Germinal center (tissue), 1 donor: Measurements from ENCODE around the gene SNTG2.
A peak's percentile ranks its signal among the peaks of the same experiment; 100 is the strongest.

Experiments used
- DNase-seq: peaks from one replicate; pipeline ENCODE4 v3.0.0; 2012; ENCODE audit warnings: mixed read lengths, low spot score

SNTG2 gene

DNA sequence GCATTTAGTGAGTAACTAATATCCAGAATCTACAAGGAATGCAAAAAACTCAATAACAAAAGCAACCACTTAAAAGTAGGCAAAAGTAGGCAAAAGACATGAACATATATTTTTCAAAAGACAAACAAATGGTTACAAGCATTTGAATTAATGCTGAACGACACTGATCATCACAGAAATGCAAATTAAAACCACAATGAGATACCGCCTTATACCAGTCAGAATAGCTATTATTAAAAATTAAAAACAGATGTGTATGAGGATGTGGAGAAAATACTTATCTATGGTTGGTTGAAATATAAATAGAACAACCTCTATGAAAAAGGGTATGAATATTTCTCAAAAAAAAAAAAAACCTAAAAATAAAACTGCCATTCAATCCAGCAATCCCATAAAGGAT is 51.7 kb downstream of the SNTG2 start:
- no peak for DNase-seq

- no peak for DNase-seq
Measured at GRCh38 chr2:1004398-1004797, 53.7 kb downstream of the SNTG2 start.

- no peak for DNase-seq
Measured at GRCh38 chr2:1010415-1010930, 59.8 kb downstream of the SNTG2 start.

DNA sequence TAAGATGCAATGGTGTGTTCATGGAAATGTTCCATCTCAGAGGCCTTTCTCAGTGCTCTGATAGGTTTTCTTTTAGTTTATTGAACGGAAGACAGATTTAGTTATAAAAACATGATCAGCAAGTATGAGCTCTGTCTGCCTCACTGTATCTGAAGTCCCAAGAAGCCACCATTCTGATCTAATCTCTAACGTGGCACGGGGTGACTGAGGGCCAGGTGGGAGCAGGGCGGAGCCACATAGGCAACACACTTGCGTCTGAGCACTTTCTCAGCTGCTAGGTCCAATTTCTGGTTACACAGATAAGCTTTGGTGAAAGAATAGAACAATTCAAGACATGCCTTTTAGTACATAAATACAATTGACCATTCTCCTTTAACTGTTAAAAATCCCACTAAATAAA is 60.4 kb downstream of the SNTG2 start:
- DNase-seq: no peak

DNA sequence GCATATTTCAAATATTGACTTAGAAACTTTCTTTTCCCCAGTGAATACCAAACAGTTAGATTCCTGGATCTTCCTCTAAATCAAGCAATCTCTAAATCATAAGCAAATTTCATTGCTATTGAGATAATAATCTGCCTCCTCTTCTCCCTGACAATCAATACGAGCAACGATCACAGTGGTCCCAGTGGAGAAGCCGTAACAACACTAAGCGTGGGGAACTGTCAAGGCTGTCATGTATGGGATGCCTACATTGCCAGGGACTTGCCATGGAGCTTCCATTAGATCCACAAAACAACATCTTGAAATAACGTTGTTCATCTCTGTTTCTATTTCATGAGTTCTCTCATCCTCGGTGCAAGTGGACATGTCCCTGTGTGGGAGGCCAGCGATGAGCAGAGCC is 61.3 kb downstream of the SNTG2 start:
- DNase-seq: no peak

- no peak for DNase-seq
Measured at GRCh38 chr2:1014802-1015201, 64.2 kb downstream of the SNTG2 start.

- DNase-seq: no peak
Measured at GRCh38 chr2:1016500-1016899, 65.9 kb downstream of the SNTG2 start.

DNA sequence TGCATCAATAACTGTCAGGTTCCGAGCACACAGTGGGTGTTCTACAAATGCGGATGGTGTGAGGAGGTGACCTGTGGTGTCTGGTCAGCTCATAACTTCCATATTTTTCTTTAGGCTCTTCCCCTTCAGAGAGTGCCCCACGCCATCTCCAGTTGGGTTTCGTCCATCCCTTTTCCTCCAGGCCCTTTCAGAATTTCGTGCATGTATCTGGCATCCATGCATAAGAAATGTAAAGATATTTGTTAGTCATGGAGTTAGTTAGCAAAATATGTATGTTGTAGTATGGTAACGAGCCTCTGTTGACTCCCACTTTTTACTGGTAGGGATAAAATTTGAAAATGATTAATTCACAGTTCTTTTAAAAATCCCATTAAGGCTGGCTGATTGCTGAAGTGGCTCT is 67.2 kb downstream of the SNTG2 start:
- DNase-seq: no peak

DNA sequence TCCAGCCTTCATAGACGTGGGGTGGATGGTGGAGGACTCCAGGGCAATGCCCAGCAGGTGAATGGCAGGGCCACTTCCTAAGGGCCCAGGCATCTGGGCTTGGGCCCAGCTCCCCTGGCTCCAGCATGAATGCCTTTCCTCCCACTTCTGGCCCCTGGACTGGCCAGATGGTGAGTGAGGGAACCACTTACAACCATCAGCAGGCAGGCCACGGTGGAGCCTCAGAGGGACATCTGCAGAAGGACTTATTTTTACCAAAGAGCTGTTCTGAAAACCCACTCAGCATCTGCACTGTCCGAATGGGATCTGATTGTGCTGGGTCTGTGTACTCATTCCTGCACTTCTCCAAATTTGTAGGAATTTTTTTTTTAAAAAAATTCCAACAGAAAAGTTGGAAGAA is 69.6 kb downstream of the SNTG2 start:
- DNase-seq: no peak

DNA sequence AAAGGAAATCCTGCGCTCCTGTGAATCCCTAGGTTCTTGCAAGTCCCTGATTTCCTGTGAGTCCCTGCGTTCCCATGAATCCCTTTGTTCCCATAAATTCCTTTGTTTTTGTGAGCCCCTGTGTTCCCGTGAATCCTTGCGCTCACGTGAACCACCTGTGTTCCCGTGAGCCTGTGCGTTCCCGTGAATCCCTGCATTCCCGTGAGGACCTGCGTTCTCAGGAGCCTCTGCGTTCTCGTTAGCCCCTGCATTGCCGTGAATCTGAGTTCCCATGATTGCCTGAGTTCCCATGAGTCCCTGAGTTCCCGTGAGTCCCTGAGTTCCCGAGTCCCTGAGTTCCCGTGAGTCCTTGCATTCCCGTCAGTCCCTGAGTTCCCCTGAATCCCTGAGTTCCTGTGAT is 71.5 kb downstream of the SNTG2 start:
- no peak for DNase-seq

- DNase-seq: no peak
Measured at GRCh38 chr2:1024981-1025380, 74.3 kb downstream of the SNTG2 start.

DNA sequence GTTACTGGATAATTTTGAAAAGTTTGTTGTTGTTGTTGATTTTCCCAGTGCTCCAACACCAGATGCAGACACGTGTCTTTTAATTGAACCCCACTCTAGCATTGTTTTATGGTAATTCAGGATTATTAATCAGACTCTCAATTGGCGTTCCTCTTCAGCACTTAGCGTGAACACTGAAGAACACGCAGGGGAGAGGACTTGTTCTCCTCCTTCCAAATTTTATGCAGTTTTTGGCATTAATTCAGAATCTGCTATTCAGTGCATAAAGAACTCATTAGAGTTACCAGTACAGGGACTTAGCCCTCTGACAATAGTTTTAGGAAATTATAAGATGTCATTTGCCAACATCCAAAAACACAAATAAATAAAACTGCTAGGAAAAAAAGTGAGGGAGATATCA is 75.5 kb downstream of the SNTG2 start:
- no peak for DNase-seq

GRCh38 chr2:1028831-1029230 is 78.2 kb downstream of the SNTG2 start:
- no peak for DNase-seq

GRCh38 chr2:1032030-1032429 is 81.4 kb downstream of the SNTG2 start:
- no peak for DNase-seq

- no peak for DNase-seq
Measured at GRCh38 chr2:1033069-1033468, 82.4 kb downstream of the SNTG2 start.

- DNase-seq: no peak
Measured at GRCh38 chr2:1037066-1037465, 86.4 kb downstream of the SNTG2 start.

GRCh38 chr2:1039549-1039948 is 88.9 kb downstream of the SNTG2 start:
- DNase-seq: no peak

- DNase-seq: no peak
Measured at GRCh38 chr2:1041012-1041805, 90.6 kb downstream of the SNTG2 start.

DNA sequence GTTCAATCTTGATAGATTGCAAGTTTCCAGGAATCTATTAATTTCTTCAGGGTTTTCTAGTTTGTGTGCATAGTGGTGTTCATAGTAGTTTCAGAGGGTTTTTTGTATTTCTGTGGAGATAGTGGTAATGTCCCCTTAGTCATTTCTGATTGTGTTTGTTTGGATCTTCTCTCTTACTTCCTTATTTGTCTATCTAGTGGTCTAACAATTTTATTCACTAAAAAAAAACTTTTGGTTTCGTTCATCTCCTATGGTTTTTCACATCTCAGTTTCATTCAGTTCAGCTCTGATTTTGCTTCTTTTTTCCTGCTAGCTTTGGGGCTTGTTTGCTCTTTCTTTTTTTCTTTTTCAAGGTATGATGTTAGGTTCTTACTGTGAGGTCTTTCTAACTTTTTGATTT is 94.5 kb downstream of the SNTG2 start:
- DNase-seq: no peak

DNA sequence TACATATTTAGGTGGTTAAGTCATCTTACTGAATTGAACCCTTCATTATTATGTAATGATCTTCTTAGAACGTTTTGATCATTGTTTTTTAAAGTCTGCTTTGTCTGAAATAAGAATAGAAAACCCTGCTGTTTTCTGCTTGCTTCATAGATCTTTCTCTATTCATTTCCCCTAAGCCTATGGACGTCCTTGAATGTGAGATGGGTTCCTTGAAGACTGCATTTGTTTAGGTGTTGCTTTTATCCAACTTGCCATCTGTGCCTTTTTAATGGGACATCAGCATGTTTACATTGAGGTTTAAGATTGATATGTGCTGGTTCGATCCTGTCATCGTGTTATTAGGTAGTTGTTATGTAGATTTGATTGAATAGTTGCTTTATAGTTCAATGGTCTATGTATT is 95.4 kb downstream of the SNTG2 start:
- DNase-seq: no peak

DNA sequence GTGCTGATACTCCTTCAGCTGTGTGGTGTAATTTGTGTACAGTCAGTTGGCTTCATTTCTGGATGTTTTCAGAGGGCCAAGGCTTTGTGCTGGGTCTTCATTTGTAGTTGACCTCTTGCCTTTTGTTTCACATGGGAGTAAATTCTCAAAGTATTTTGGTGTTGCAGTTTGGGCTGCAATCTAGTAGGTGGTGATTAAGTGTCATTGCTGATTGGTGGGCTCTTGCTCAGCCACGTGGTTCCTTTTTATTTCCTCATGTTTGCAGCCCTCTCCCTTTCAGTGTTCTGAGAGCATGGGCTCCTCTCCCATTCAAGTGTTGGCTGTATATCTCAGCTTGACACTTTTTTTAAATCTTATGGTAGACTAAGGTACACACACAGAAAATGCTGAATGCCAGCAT is 96.8 kb downstream of the SNTG2 start:
- DNase-seq: peak; percentile 8

DNA sequence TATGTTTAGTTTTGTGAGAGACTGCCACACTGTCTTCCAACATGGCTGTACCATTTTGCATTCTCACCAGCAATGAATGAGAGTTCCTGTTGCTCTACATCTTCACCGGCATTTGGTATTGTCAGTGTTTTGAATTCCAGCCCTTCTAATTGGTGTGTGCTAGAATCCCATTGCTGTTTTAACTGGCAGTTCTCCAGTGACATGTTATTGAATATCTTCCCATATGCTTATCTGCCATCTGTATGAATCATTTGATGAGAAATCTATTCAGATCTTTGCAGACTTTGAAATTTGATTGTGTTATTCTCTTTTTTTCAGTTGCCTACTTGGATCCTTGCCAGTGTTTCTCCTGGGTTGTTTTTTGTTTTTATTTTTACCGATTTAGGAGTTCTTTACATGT is 99.0 kb downstream of the SNTG2 start:
- DNase-seq: no peak

GRCh38 chr2:1051075-1051474 is 100.4 kb downstream of the SNTG2 start:
- DNase-seq: no peak

- DNase-seq: no peak
Measured at GRCh38 chr2:1052771-1053191, 102.1 kb downstream of the SNTG2 start.
